ENCODE results near the gene ZSWIM1.
"Not testable (repeated sequence)": the region's sequence is repeated elsewhere in the genome, so short reads cannot be mapped to it uniquely, and the experiment has no call there.

ZSWIM1 gene

GRCh38 chr20:45924391-45925261 is 43.6 kb downstream of the ZSWIM1 start:
- peaks cover 0 to 9% of the 10 kb centered on the region in 2 donors for H3K27me3 ChIP-seq
- H3K36me3 ChIP-seq: no peaks in the 10 kb centered on the region
- no peak for TF ChIP-seq CTCF (IDR thresholded peaks at IDR 0.05)
- H3K9me3 ChIP-seq: no peaks in the 10 kb centered on the region
- peak overlapping the region; percentile 23 to 57 for H3K27ac ChIP-seq
- intact Hi-C loops (cut with DNase I; ENCODE audit: low total_unique reads): no loop called here
- no peak overlapping the region for H3K4me3 ChIP-seq
- H3K4me1 ChIP-seq: peaks cover 0 to 25% (median 12%) of the 10 kb centered on the region in 4 donors
- peak in 1 of 2 donors; percentile 62 for DNase-seq

- H3K9me3 ChIP-seq: no peaks in the 10 kb centered on the region
- intact Hi-C loops (cut with DNase I; ENCODE audit: low total_unique reads): no loop called here
- no peaks in the 10 kb centered on the region for H3K36me3 ChIP-seq
- no peak for TF ChIP-seq CTCF (IDR thresholded peaks at IDR 0.05)
- DNase-seq: no peak
- H3K4me1 ChIP-seq: peaks cover 0 to 17% (median 9%) of the 10 kb centered on the region in 4 donors
- H3K27me3 ChIP-seq: peaks cover 0 to 8% of the 10 kb centered on the region in 2 donors
- no peak overlapping the region for H3K4me3 ChIP-seq
- no peak overlapping the region for H3K27ac ChIP-seq
Observed at GRCh38 chr20:45925821-45926506, 44.9 kb downstream of the ZSWIM1 start.

GRCh38 chr20:45926731-45927070 is 45.7 kb downstream of the ZSWIM1 start:
- no peak for TF ChIP-seq CTCF (IDR thresholded peaks at IDR 0.05)

GRCh38 chr20:45927071-45927878 is 46.2 kb downstream of the ZSWIM1 start:
- no peaks in the 10 kb centered on the region for H3K27me3 ChIP-seq
- intact Hi-C loops (cut with DNase I; ENCODE audit: low total_unique reads): no loop called here
- no peaks in the 10 kb centered on the region for H3K9me3 ChIP-seq
- no peak overlapping the region for H3K4me3 ChIP-seq
- no peak for TF ChIP-seq CTCF (IDR thresholded peaks at IDR 0.05)
- no peak for DNase-seq
- no peaks in the 10 kb centered on the region for H3K36me3 ChIP-seq
- no peak overlapping the region for H3K27ac ChIP-seq
- peaks cover 0 to 17% (median 9%) of the 10 kb centered on the region in 4 donors for H3K4me1 ChIP-seq

More at GRCh38 chr20:45926731-45927070, 45.7 kb downstream of the ZSWIM1 start:
- intact Hi-C loops (cut with DNase I; ENCODE audit: low total_unique reads): no loop called here
- Histone ChIP-seq H3K4me3 (no peak overlapping the region), H3K36me3 (no peaks in the 10 kb centered on the region), H3K9me3 (no peaks in the 10 kb centered on the region), H3K27ac (no peak overlapping the region), H3K4me1 (peaks cover 0 to 17% (median 9%) of the 10 kb centered on the region in 4 donors), H3K27me3 (peaks cover 0 to 1% of the 10 kb centered on the region in 2 donors)
- DNase-seq: no peak

- H3K27me3 ChIP-seq, DNase-seq, H3K27ac ChIP-seq, H3K36me3 ChIP-seq, H3K9me3 ChIP-seq, H3K4me3 ChIP-seq: not testable (repeated sequence)
- peaks cover 0 to 22% (median 14%) of the 10 kb centered on the region in 4 donors for H3K4me1 ChIP-seq
- intact Hi-C loops (cut with DNase I; ENCODE audit: low total_unique reads): loop anchor here (5.0 kb wide), 1 partner anchor 39 kb away; the partner anchor contains the start of genes CTSA and NEURL2
Observed at GRCh38 chr20:45931680-45932079, 50.7 kb downstream of the ZSWIM1 start.
